GM11168 (cell line): ENCODE data around the gene PGAM5.

ENCODE experiments used
- in situ Hi-C: fragments of 300-500 bp; cut with MboI; formaldehyde crosslinking; loops from one replicate; pipeline ENCODE4 v1.12.0; 2022; ENCODE audit warnings: low sequenced_read_pairs; ENCODE audit not compliant: unreplicated experiment

The PGAM5 gene

GRCh38 chr12:132710405-132711079 is at the start of gene PGAM5:
PGAM5 (plus strand) TSS chr12:132710842; CDS start chr12:132710877, 35 bp downstream.
- in situ Hi-C loops: no loop called here

- in situ Hi-C loops: no loop called here
Observed at GRCh38 chr12:132660996-132661395, 49.6 kb upstream of the PGAM5 start.

DNA sequence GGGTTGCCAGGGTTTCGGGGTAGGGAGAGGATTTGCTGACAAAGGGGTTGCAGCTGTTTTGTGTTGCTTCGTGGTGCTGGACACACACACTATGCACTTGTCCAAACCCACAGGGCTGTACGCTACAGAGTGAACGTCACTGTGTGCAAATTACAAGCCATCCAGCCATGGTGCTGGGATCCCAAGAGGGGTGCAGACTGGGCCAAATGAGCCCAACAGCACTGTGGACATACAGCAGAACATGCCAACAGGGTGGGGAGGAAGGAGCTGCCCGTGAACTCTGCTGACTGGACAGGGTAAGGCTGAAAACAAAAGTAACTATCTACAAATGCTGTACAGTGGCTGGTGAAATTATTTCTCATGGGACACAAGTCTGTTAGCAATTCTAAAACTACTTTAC is 48.7 kb upstream of the PGAM5 start:
- in situ Hi-C loops: no loop called here

GRCh38 chr12:132662901-132663755 is 47.5 kb upstream of the PGAM5 start:
- in situ Hi-C loops: no loop called here

DNA sequence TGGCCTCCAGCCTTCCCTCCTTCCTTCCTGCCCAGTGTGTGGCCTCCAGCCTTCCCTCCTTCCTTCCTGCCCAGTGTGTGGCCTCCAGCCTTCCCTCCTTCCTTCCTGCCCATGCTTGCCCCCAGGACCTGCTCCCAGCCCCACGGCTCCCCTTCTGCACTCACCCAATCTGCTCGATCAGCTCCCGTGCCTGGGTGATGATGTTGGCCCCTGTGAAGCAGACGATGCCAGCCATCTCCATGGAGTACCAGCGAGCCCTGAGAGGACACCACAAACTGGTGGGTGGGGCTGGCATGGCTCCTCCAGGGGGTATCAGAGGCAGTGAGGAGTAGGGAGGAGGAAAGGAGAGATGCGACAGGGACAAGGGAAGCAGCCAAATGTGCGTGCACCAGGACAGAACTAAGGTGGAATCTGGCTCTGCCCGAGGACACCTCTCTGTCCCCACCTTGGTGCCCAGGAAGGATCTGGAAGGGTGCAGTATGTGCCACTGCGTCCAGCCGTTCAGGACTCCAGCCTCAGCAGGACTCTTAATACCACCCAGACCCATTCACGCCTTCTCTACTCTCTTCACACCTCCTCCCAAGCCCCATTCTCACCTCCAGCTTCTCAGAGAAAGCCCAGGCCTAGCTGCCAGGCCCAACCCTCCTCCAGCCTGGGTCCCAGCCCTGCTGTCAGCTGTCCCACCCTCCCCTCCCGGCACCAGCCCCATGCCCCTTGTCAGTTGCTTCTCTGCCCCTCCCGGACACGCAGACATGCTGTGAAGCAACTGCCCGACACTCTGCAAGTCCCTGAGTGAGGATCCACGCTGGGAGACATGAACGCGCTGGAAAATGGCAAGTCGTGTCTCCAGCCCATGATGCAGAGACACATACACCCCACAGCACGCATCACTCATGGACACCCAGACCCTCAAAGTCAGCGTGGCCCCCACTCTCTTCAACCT is 46.2 kb upstream of the PGAM5 start:
- in situ Hi-C loops: no loop called here

DNA sequence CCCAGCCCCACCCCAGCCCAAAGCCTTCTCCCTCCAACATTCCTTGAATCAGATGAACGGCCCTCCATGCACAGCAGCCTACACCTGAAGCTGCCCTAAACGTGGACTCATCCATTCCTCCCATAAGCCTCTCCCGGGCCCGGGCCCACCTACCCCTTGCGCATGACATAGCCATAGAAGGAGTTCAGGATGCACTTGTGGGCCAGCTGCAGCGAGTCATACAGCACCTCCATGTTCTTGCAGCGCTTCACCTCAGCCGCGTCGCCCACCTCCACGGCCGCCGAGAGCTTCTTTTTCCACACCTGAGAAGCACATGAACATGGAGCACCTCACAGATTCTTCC is 45.5 kb upstream of the PGAM5 start:
- in situ Hi-C loops: no loop called here

- in situ Hi-C loops: no loop called here
Observed at GRCh38 chr12:132665794-132666193, 44.8 kb upstream of the PGAM5 start.

DNA sequence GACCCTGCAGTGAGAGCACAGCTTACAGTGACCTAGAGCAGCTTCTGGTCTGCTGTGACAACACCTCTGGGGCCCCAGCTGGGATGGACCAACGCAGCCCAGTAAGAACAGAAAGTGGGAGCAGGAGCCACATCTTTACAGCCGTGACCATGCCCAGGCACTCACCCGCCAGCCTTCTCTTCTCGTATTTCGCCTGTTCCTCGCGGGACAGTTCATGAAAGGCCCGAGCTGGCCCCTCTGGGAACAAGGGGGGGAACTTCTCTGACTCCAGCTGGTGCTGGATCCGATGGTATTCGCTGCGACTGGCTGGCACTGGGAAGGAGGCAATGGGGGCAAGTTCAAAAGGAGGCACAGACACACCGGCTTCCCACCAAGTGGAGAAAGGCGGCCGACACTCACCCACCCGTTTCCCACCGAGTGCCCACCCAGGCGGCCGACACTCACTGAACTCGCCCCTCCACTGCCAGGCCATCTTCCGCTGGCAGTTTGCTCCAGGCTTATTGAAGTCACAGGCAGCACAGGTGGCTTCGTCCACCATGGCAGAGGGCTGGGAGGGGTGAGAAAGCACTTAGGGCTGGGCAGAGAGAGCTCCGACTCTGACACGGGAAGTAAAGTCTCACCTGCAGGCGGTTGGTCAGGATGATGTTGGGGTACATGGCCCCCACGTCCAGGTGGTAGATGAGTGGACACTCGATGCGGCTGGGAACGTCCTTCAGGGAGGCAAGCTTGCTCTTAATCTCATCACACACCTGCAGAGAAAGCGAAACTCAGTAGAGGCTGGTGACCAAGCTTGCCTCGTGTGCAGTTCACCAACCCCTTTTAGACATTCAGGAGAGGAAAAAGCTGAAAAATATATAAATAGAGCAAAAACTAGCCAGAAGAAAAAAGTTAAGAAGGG is 42.2 kb upstream of the PGAM5 start:
- in situ Hi-C loops: no loop called here

- in situ Hi-C loops: no loop called here
Observed at GRCh38 chr12:132669166-132669879, 41.3 kb upstream of the PGAM5 start.

DNA sequence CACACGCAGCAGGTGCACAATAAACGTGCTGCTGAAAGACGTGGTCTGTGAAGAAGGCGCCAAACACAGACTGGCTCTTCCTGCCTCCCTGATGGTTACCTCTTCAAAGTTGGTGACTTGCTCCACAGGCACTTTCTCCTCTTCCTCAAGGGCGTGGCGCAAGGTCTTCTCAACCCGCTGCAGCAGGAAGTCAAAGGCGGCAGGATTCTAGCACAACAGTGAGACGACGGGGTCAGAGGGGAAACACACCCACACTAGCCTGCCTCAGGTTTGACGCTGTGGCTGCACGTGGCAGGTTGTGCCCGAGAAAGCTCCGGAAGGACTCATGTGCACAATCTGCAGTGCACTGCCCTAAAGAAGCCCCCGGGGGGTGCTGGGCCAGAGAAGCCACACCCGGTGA is 38.5 kb upstream of the PGAM5 start:
- in situ Hi-C loops: no loop called here

DNA sequence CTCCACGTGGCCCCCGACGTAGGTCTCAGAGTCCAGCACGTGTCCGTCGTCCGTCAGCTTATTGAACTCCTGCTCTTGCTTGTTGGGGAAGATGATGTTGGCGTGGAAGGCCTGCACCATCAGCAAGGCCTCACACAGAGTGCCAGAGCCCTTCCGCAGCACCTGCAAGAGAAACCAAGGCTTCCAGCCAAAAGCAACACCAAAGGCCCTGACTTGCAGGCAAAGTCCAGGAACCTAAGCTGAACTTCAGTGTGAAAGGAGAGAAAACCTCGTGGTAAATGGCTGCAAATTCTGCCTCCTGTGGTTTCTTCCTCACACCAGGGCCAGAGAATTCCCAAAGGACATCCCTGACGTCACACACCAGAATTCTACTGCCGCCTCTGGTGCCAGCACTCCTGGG is 38.0 kb upstream of the PGAM5 start:
- in situ Hi-C loops: no loop called here

DNA sequence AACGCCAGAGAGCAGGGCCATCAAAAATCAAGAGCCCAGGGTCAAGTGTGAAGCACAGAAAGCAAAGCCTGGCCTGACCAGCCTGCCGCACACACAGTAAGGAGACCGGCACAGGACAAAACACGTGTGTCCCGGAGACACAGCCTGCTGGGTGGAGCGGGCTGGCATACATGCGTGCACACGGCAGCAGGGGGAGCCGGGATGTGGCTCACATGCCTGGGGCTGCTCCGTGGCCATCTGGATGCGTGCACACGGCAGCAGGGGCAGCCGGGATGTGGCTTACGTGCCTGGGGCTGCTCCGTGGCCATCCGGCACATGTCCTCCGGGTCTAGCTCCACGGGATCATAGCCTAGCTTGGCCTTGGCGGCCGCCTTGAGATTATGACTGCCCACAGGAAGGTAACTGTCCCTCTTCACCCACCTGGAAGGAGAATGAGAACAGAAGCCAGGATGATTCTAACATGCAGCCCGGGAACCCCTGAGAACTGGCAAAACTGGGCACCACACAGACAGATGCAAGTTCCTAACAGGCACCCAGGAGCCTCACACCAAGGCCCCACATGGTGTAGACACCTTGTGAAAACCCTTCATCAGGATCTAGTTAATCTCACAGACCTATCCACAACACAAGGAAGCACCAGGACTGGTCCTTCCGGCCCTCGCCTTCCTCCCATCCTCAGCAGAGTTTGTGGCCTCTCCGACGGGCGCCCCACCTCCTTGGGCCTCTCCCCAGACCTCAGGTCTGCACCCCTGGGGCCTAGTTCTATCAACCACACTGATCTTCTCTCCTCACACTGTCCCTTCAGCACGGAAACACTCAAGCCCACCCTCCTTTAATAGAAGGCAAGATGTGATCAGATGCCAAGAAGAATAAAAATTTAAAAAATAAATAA is 37.1 kb upstream of the PGAM5 start:
- in situ Hi-C loops: no loop called here

DNA sequence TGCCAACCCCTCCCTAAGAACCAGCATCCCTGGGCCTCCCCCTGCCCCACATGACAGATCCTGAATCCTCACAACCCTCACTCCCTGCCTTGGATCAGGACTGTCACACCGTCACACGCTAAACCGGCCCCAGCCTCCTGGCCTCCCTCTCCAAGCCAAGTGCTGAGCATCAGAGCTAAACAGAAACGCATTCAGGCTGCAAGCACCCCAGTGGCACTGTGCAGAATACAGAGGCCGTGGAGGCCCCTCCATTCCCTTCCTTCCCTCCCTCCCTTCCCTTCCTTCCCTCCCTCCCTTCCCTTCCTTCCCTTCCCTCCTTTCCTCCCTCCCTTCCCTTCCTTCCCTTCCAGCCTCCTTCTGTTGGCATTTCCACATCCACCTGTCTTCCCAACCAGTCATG is 36.1 kb upstream of the PGAM5 start:
- in situ Hi-C loops: no loop called here

GRCh38 chr12:132675757-132676432 is 34.7 kb upstream of the PGAM5 start:
- in situ Hi-C loops: no loop called here

DNA sequence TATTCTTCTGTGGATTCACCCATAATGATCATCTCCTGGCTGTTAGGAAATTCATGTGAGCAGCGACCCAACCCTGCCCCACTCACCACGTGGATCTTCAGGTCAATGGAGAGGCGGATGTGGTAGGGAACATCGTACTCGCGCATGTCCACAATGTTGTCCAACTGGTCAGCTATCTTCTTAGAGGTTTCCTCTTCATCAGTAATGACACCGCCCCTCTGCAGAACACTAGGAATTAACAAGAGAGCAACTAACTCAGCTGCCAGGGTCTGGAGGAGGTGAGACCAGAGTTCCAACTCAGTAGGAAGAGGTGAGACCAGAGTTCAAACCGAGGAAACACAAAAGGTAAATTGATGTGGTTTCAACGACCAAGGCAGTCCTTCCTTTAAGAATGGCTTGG is 33.1 kb upstream of the PGAM5 start:
- in situ Hi-C loops: no loop called here

DNA sequence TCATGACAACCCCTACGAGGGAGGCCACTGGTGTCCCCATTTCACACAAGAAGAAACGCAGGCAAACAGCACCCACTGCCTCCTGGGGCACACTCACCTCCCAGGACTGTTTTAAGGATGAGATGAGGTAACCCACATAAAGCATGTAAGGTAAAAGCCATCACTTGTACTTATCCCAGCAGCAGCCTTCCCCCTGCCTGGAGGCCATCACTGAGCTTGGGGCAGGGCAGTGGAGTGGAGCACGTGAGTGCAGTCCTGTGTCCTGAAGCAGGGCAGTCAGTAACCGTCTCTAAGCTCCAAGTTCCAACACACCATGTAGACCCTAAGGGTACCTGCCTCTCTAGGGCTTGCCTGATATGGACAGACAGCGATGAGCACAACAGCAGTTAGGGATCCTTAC is 25.2 kb upstream of the PGAM5 start:
- in situ Hi-C loops: no loop called here

GRCh38 chr12:132686825-132687210 is 23.8 kb upstream of the PGAM5 start:
- in situ Hi-C loops: no loop called here
